GM23248 (cell line): ENCODE results near the gene MPV17. TPM values are rescaled to one million over a fixed set of nuclear protein-coding genes. Genes with fewer than 3 reads are reported as not detected.

Experiments used
- DNase-seq: peaks from one replicate; pipeline ENCODE4 v3.0.0-alpha.2; 2015
- H2AFZ ChIP-seq: fragments of 200-600 bp; sonication (generic); 2 replicates; pipeline ENCODE4 v1.6.1; 2016; ENCODE audit warnings: antibody characterized with exemption
- H3F3A ChIP-seq: fragments of 200-600 bp; sonication (generic); 2 replicates; pipeline ENCODE4 v1.6.1; 2016; ENCODE audit warnings: mild to moderate bottlenecking, antibody characterized with exemption, mixed run types; ENCODE audit not compliant: insufficient read depth
- H3K27ac ChIP-seq: fragments of 200-600 bp; sonication (generic); 2 replicates; pipeline ENCODE4 v1.5.1; 2016; ENCODE audit warnings: mild to moderate bottlenecking
- H3K27me3 ChIP-seq: fragments of 200-600 bp; sonication (generic); replicated peaks from 2 replicates; pipeline ENCODE4 v1.6.1; 2016; ENCODE audit warnings: mild to moderate bottlenecking; ENCODE audit not compliant: insufficient read depth
- H3K36me3 ChIP-seq: fragments of 200-600 bp; sonication (generic); 2 replicates; pipeline ENCODE4 v1.6.1; 2016; ENCODE audit warnings: low read depth, mild to moderate bottlenecking
- H3K4me1 ChIP-seq: fragments of 200-600 bp; sonication (generic); 2 replicates; pipeline ENCODE4 v1.6.1; 2016; ENCODE audit warnings: mild to moderate bottlenecking; ENCODE audit not compliant: insufficient read depth
- H3K4me2 ChIP-seq: fragments of 200-600 bp; sonication (generic); one replicate; pipeline ENCODE4 v1.6.1; 2016; ENCODE audit warnings: mild to moderate bottlenecking; ENCODE audit not compliant: unreplicated experiment
- H3K4me3 ChIP-seq: fragments of 200-600 bp; sonication (generic); 2 replicates; pipeline ENCODE4 v1.5.1; 2016; ENCODE audit warnings: mild to moderate bottlenecking
- H3K79me2 ChIP-seq: fragments of 200-600 bp; sonication (generic); 2 replicates; pipeline ENCODE4 v1.6.1; 2016; ENCODE audit warnings: mild to moderate bottlenecking; ENCODE audit not compliant: insufficient read depth
- H3K9ac ChIP-seq: fragments of 200-600 bp; sonication (generic); 2 replicates; pipeline ENCODE4 v1.6.1; 2016; ENCODE audit warnings: mild to moderate bottlenecking
- H3K9me2 ChIP-seq: fragments of 200-600 bp; sonication (generic); 2 replicates; pipeline ENCODE4 v1.6.1; 2016; ENCODE audit warnings: mixed run types, mild to moderate bottlenecking, moderate library complexity; ENCODE audit not compliant: insufficient read depth
- H3K9me3 ChIP-seq: fragments of 200-600 bp; sonication (generic); one replicate; pipeline ENCODE4 v1.6.1; 2017; ENCODE audit warnings: low read depth
- H4K20me1 ChIP-seq: fragments of 200-600 bp; sonication (generic); 2 replicates; pipeline ENCODE4 v1.6.0; 2016; ENCODE audit not compliant: insufficient read depth
- EZH2 ChIP-seq: fragments of 200-600 bp; sonication (generic); IDR thresholded peaks from 2 replicates; pipeline ENCODE4 v1.6.1; 2018; ENCODE audit warnings: antibody characterized with exemption, mild to moderate bottlenecking; ENCODE audit not compliant: insufficient read depth, poor library complexity, severe bottlenecking
- EZH2phosphoT487 ChIP-seq: fragments of 200-600 bp; sonication (generic); IDR thresholded peaks from 2 replicates; pipeline ENCODE4 v1.6.1; 2018; ENCODE audit warnings: antibody characterized with exemption, moderate library complexity, mild to moderate bottlenecking, low read depth; ENCODE audit not compliant: insufficient read depth
- WGBS, 2 experiments: methylation state at CpG; one replicate each; pipeline ENCODE4 v1.1.6; 2015 to 2017; ENCODE audit warnings: low lambda C conversion rate in 2 of 2, low coverage in 1 of 2; ENCODE audit errors: missing lambda C conversion rate in 2 of 2; 5-methylcytosine and 5-hydroxymethylcytosine counted together
- in situ Hi-C: fragments of 300-500 bp; cut with MboI; formaldehyde crosslinking; loops from 2 replicates; pipeline ENCODE4 v1.15.0; 2020
- polyA plus RNA-seq: library from polyadenylated mRNA; unstranded; fragments of >200 nt; fragmentation: Nextera tagmentation; extraction: Ambion mirVana; gene quantifications from 2 replicates; pipeline ENCODE4 v1.2.1, GENCODE V29; 2016
- total RNA-seq: library from RNA; depleted of rRNA; stranded (reverse); fragments of >200 nt; shearing (Covaris generic); gene quantifications from 2 replicates; pipeline ENCODE4 v1.2.3, GENCODE V29; 2014

MPV17 gene
- total and polyA plus RNA-seq, 2 experiments from 2014 or later, result 91.0 to 128 TPM

GRCh38 chr2:27351802-27352598, 29.1 kb upstream of the MPV17 start:
- no peak overlapping the region for H3K4me2 ChIP-seq

DNA sequence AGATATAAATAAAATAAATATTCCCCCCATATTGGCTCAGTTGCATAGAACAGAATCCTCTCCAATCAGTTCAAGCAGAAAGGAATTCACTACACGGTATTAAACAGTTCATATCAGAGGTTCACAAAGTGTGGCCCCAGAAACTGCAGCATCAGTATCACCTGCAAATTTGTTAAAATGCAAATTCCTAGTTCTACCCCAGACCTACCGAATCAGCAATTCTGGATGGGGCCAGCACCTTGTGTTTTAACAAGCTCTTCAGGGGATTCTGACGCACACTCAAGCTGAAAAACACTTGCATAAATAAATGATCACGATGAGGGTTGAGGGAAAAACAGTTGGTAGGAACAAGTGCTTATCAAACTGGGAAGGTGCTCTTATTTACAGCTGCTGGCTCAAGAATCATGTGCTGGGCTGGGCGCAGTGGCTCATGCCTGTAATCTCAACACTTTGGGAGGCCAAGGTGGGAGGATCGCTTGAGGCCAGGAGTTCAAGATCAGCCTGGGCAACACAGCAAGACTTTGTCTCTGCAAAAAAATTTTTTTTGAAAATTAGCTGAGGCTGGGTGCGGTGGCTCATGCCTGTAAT, 27.3 kb upstream of the MPV17 start:
- H4K20me1 ChIP-seq, result no peaks in the 10 kb centered on the region
- H3K36me3 ChIP-seq, result no peaks in the 10 kb centered on the region
- peaks cover 100% of the 10 kb centered on the region for H3K79me2 ChIP-seq
- H3K27ac ChIP-seq, result no peak overlapping the region
- H3K27me3 ChIP-seq, result no peaks in the 10 kb centered on the region
- peaks cover 13% of the 10 kb centered on the region for H3K4me1 ChIP-seq
- no peaks in the 10 kb centered on the region for H3K9me2 ChIP-seq
- TF ChIP-seq EZH2, result no peak
- no peak for TF ChIP-seq EZH2phosphoT487
- H3K9ac ChIP-seq, result no peak overlapping the region
- H2AFZ ChIP-seq, result no peak overlapping the region
- H3F3A ChIP-seq, result no peaks in the 10 kb centered on the region
- no peak overlapping the region for H3K4me2 ChIP-seq
- in situ Hi-C loops, result no loop called here
- WGBS, 2 experiments, result 84 to 88% methylated on average over 7 of the region's 7 CpGs
- DNase-seq, result no peak
- no peaks in the 10 kb centered on the region for H3K9me3 ChIP-seq
- H3K4me3 ChIP-seq, result no peak overlapping the region

More at GRCh38 chr2:27351802-27352598, 29.1 kb upstream of the MPV17 start:
- H3F3A ChIP-seq, result no peaks in the 10 kb centered on the region
- H3K9me2 ChIP-seq, result no peaks in the 10 kb centered on the region
- in situ Hi-C loops, result no loop called here
- no peaks in the 10 kb centered on the region for H3K36me3 ChIP-seq
- H3K4me1 ChIP-seq, result peaks cover 19% of the 10 kb centered on the region
- no peak overlapping the region for H3K4me3 ChIP-seq
- TF ChIP-seq EZH2, result no peak
- no peak for TF ChIP-seq EZH2phosphoT487
- no peak overlapping the region for H3K9ac ChIP-seq
- H3K9me3 ChIP-seq, result no peaks in the 10 kb centered on the region
- 87 to 91% methylated on average over 6 of the region's 6 CpGs for WGBS, 2 experiments
- no peak overlapping the region for H2AFZ ChIP-seq
- no peaks in the 10 kb centered on the region for H3K27me3 ChIP-seq
- no peak overlapping the region for H3K27ac ChIP-seq
- H3K79me2 ChIP-seq, result peaks cover 94% of the 10 kb centered on the region
- DNase-seq, result no peak
- no peaks in the 10 kb centered on the region for H4K20me1 ChIP-seq

GRCh38 chr2:27347641-27348040, 24.7 kb upstream of the MPV17 start:
- H3K27ac ChIP-seq, result peak overlapping the region; percentile 26; the same call in 1 of the 2 replicates
- H4K20me1 ChIP-seq, result no peaks in the 10 kb centered on the region
- TF ChIP-seq EZH2phosphoT487 (no peak), EZH2 (no peak)
- H3F3A ChIP-seq, result no peaks in the 10 kb centered on the region
- H3K9ac ChIP-seq, result no peak overlapping the region
- in situ Hi-C loops, result no loop called here
- H3K4me1 ChIP-seq, result no peaks in the 10 kb centered on the region; the same call in none of the 2 replicates
- 96 to 100% methylated on average over 2 of the region's 2 CpGs for WGBS, 2 experiments
- H3K9me3 ChIP-seq, result no peaks in the 10 kb centered on the region
- H3K36me3 ChIP-seq, result no peaks in the 10 kb centered on the region
- peak; percentile 38 for DNase-seq
- no peaks in the 10 kb centered on the region for H3K27me3 ChIP-seq
- peaks cover 100% of the 10 kb centered on the region for H3K79me2 ChIP-seq
- H3K4me2 ChIP-seq, result no peak overlapping the region
- H3K9me2 ChIP-seq, result no peaks in the 10 kb centered on the region
- no peak overlapping the region for H2AFZ ChIP-seq
- H3K4me3 ChIP-seq, result no peak overlapping the region

DNA sequence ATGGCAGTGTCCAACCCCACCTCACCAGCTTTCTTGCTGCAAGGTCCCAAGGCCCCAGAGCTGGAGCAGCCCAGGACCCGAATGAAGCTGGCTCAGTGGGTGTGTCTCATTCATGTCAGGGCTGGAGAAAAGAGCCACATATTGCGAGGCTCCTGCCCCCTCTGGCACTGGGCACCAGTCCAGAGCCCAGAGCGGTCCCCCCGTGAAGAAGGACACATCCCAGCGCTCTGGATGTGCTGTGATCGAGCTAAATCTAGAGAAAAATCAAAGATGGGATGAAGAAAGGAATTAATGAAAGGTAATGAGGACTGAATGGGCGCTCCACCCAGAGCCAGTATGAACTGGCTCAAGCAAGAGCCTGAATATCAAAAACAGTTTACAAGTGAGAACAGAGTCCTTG, 13.3 kb upstream of the MPV17 start:
- Histone ChIP-seq H2AFZ (no peak overlapping the region), H3K27ac (no peak overlapping the region), H3K4me3 (no peak overlapping the region), H3K9me3 (no peaks in the 10 kb centered on the region), H3K9ac (no peak overlapping the region), H3K4me1 (no peaks in the 10 kb centered on the region), H3F3A (no peaks in the 10 kb centered on the region), H3K79me2 (no peaks in the 10 kb centered on the region), H3K9me2 (no peaks in the 10 kb centered on the region), H3K4me2 (no peak overlapping the region), H4K20me1 (no peaks in the 10 kb centered on the region), H3K36me3 (peaks cover 38% of the 10 kb centered on the region), H3K27me3 (no peaks in the 10 kb centered on the region)
- 85 to 91% methylated on average over 7 of the region's 7 CpGs for WGBS, 2 experiments
- in situ Hi-C loops, result no loop called here
- DNase-seq, result no peak
- TF ChIP-seq EZH2phosphoT487 (no peak), EZH2 (no peak)
